Measurements from ENCODE around the gene INSM2. TPM values are rescaled to one million over a fixed set of nuclear protein-coding genes. Genes with fewer than 3 reads are reported as not detected.

Gene INSM2
- total and polyA plus RNA-seq, 2 of the 13 experiments (the other 11 are each of a cell fraction or from before 2014, with no cell fraction given), result not detected

GRCh38 chr14:35525695-35526094, 8.3 kb upstream of the INSM2 start:
- Histone ChIP-seq H3K4me3 (replicated peaks in 1 of 3; ENCODE audit: insufficient read depth in 1 of 3, low read depth in 2 of 3, low read length in 3 of 3) (no peak overlapping the region), H3K9me3 (ENCODE audit: low read length) (no peaks in the 10 kb centered on the region), H3K9ac (ENCODE audit: insufficient read depth, low read depth, low read length) (no peak overlapping the region), H3K27ac (ENCODE audit: extremely low read length, insufficient read depth, low read length) (no peak overlapping the region), H3K79me2 (ENCODE audit: insufficient read depth, low read length) (no peaks in the 10 kb centered on the region), H2AFZ (ENCODE audit: low read length) (no peak overlapping the region), H3K4me2 (ENCODE audit: low read depth, low read length) (no peak overlapping the region), H3K27me3 (ENCODE audit: control insufficient read depth in 1 of 2, insufficient read depth in 2 of 2, low read length in 2 of 2) (peaks cover 2 to 15% of the 10 kb centered on the region in 2 experiments; a peak in 3 of 5 replicates), H3K36me3 (replicated peaks in 1 of 2; ENCODE audit: control insufficient read depth in 1 of 2, insufficient read depth in 2 of 2, low read length in 2 of 2) (no peaks in the 10 kb centered on the region), H4K20me1 (ENCODE audit: insufficient read depth, low read length) (no peaks in the 10 kb centered on the region), H3K4me1 (ENCODE audit: insufficient read depth, low read length) (no peaks in the 10 kb centered on the region)
- ChIA-PET CTCF (ENCODE audit: low intra/inter-chr PET ratio, low total read pairs) (no interaction called here), POLR2A (no interaction called here)
- no peak for DNase-seq (ENCODE audit: low spot score)
- no peak for FAIRE-seq
- ATAC-seq, result no peak
- BruUV-seq (replicated peaks), result no TSS peak
- intact Hi-C loops (cut with micrococcal nuclease; ENCODE audit: unreplicated experiment) (no loop called here), in situ Hi-C loops (cut with HindIII; ENCODE audit: extremely low pct_ligation_motif_present, low pct_unique_long_range_greater_than_20kb) (no loop called here)
- TF ChIP-seq ZNF317 (CRISPR knock-in tag; IDR thresholded peaks at IDR 0.05) (peak; percentile 90), TMF1 (CRISPR knock-in tag; IDR thresholded peaks at IDR 0.05; ENCODE audit: low read depth) (no peak)
- WGBS (ENCODE audit: low lambda C conversion rate), result 53% methylated on average over 3 of the region's 3 CpGs

GRCh38 chr14:35526962-35527361, 7.0 kb upstream of the INSM2 start:
- 16% methylated on average over 2 of the region's 2 CpGs for WGBS (ENCODE audit: low lambda C conversion rate)
- ATAC-seq, result no peak
- Histone ChIP-seq H3K79me2 (ENCODE audit: insufficient read depth, low read length) (no peaks in the 10 kb centered on the region), H3K4me1 (ENCODE audit: insufficient read depth, low read length) (no peaks in the 10 kb centered on the region), H2AFZ (ENCODE audit: low read length) (no peak overlapping the region), H3K4me3 (replicated peaks in 1 of 3; ENCODE audit: insufficient read depth in 1 of 3, low read depth in 2 of 3, low read length in 3 of 3) (no peak overlapping the region), H3K27ac (ENCODE audit: extremely low read length, insufficient read depth, low read length) (no peak overlapping the region), H3K9ac (ENCODE audit: insufficient read depth, low read depth, low read length) (no peak overlapping the region), H4K20me1 (ENCODE audit: insufficient read depth, low read length) (no peaks in the 10 kb centered on the region), H3K4me2 (ENCODE audit: low read depth, low read length) (no peak overlapping the region), H3K9me3 (ENCODE audit: low read length) (no peaks in the 10 kb centered on the region), H3K27me3 (ENCODE audit: control insufficient read depth in 1 of 2, insufficient read depth in 2 of 2, low read length in 2 of 2) (peaks cover 2 to 28% of the 10 kb centered on the region in 2 experiments; a peak in 4 of 5 replicates), H3K36me3 (replicated peaks in 1 of 2; ENCODE audit: control insufficient read depth in 1 of 2, insufficient read depth in 2 of 2, low read length in 2 of 2) (no peaks in the 10 kb centered on the region)
- no TSS peak for BruUV-seq (replicated peaks)
- in situ Hi-C loops (cut with HindIII; ENCODE audit: extremely low pct_ligation_motif_present, low pct_unique_long_range_greater_than_20kb), result no loop called here
- TF ChIP-seq ZNF639 (CRISPR knock-in tag; conservative IDR thresholded peaks at IDR 0.05), result no peak
- no peak for TF ChIP-seq NBN (conservative IDR thresholded peaks at IDR 0.05)
- no peak for TF ChIP-seq CSRNP2 (CRISPR knock-in tag; conservative IDR thresholded peaks at IDR 0.05; ENCODE audit: low read depth)
- intact Hi-C loops (cut with micrococcal nuclease; ENCODE audit: unreplicated experiment), result no loop called here
- CTCF ChIA-PET (ENCODE audit: low intra/inter-chr PET ratio, low total read pairs), result no interaction called here
- FAIRE-seq, result no peak
- POLR2A ChIA-PET, result no interaction called here
- no peak for DNase-seq (ENCODE audit: low spot score)

Data from HepG2 (cell line).